HG02840 (cell line): Measurements from ENCODE around the gene CARMIL1.
"Not testable (repeated sequence)": the region's sequence is repeated elsewhere in the genome, so short reads cannot be mapped to it uniquely, and the experiment has no call there.

Source experiments
- ATAC-seq: cut with Tn5 transposase; IDR thresholded peaks from one replicate; pipeline ENCODE4 v1.9.1; 2021; ENCODE audit warnings: mild to moderate bottlenecking, moderate library complexity, moderate number of reproducible peaks; ENCODE audit not compliant: unreplicated experiment, low FRiP score

Gene CARMIL1

DNA sequence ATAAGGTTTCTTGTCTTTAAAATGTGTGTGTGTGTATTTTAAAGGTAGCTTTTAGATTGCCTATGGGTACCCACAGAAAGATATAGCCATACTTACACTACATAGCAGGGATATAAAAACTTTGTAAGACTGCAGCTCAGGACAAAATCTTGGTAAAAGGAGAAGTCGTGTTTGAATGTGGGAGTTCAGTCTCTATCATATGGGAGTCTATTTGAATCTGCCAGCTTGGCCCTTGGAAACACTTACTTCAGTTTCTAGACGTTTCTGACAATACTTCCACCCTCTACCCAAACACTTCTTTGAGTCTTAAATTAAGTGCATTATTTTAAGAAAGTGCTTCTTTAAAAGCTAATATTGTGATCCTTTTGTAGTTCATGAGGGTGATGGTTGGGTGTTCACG is 155.7 kb downstream of the CARMIL1 start:
- ATAC-seq: no peak

DNA sequence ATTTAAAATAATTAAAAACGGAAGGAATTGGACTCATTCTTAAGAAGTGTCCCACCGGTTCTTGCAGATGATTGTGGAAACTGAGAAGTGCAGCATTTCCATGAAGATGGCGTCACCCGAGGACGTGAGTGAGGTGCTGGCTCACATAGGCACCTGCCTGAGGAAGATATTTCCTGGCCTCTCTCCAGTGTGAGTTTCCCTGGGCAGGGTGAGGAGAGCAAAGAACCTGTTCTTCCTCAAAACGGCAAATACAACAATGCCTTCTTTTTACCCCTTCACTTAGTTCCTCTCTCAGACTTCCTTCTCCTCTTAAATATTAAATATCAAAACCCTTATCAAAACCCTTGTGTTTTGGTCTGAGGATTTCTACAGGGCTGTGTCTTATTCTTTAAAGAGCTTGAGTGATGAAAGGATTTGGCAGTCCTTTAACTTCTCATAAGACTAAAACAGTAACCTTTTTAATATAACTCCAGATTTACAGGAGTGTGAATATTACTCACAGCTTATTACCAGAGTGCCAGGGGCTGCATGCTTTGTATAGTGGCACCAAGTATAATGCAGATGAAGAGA is 156.3 kb downstream of the CARMIL1 start:
- no peak for ATAC-seq

DNA sequence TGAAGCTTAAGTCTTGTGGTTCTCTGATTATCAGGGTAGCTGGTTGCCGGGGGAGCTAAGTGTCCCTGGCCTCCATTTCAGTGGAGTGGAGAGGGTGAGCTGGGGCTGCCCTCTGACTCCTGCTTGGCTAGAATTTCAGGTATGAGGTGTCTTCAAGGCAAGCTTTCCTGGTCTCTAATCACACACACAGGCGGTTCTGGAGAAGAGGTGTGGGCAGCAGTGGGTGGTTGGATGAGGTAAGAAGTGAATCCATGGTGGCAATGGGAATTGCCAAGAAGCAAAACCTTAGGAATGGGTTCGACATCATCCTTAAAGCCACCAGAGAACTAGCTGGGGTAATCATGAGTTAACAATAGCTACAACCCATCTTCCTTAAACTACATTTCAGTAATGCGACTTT is 157.6 kb downstream of the CARMIL1 start:
- no peak for ATAC-seq

DNA sequence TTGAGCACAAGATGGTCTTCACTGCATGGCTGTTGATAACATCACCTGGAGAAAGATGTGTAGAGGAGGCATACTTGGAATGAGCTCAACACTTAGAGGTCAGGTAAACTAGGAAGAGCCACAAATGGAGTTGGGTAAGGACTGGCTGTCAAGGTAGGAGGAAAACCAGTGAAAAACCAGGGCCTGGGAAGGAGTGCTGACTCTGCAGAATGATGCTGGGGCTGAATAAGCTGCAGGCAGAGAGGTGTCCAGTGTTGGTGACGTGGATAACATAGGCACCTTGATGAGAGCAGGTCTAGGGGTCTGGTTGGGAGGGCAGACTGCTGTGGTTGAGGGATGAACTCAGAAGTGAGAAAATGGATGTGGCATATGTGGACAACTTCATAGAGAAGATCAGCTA is 160.2 kb downstream of the CARMIL1 start:
- ATAC-seq: no peak

DNA sequence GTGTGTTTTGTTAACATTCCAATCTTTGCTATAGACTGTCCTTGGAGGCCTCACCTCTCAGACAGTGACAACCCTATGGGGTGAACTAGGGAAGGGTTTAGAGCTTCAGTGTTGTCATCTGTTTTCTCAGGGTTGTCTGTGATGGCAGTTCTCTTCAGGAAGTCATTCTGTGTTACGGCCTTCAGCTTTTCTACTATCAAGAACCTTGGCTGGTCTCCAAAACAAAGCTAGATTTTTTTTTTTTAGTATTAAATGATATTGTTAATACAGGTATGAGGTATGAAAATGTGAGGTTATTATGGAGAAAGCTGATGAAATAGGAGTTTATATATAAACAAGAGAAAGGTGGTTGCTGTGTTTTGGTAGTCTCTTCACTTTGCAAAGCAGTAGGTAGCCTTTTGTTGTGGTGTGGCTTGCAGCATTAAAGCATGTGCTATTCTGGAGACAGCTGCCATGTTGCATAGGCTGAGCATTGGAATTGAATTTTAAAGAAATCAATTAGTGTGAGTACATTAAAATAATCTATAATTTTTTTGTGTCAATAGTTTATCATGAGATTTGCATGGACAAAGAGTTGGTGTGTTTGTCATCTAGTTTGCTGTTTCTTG is 162.6 kb downstream of the CARMIL1 start:
- ATAC-seq: no peak

DNA sequence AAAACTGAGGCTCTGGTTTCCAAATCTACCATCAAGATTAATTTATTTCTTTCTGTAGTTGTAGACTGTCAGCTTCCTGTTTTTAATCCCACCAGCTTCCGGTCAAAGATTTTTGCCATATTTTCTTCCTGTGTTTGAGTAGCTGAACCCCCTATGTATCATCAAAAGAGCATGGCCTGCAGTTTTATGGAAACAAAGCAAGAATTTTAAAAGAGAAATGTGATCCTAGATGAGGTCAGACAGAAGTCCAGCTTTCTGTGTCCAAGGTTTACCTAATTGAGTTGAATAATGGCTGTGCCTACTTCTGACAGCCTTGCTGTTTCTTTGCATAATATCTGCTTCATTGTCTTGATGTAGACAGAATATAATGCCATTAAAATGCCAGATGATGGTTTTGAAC is 163.7 kb downstream of the CARMIL1 start:
- ATAC-seq: no peak

DNA sequence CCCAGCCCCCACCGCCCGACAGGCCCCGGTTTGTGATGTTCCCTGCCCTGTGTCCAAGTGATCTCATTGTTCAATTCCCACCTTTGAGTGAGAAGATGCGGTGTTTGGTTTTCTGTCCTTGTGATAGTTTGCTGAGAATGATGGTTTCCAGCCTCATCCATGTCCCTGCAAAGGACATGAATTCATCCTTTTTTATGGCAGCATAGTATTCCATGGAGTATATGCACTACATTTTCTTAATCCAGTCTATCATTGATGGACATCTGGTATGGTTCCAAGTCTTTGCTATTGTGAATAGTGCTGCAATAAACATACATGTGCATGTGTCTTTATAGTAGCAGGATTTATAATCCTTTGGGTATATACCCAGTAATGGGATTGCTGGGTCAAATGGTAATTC is 165.3 kb downstream of the CARMIL1 start:
- ATAC-seq: not testable (repeated sequence)

DNA sequence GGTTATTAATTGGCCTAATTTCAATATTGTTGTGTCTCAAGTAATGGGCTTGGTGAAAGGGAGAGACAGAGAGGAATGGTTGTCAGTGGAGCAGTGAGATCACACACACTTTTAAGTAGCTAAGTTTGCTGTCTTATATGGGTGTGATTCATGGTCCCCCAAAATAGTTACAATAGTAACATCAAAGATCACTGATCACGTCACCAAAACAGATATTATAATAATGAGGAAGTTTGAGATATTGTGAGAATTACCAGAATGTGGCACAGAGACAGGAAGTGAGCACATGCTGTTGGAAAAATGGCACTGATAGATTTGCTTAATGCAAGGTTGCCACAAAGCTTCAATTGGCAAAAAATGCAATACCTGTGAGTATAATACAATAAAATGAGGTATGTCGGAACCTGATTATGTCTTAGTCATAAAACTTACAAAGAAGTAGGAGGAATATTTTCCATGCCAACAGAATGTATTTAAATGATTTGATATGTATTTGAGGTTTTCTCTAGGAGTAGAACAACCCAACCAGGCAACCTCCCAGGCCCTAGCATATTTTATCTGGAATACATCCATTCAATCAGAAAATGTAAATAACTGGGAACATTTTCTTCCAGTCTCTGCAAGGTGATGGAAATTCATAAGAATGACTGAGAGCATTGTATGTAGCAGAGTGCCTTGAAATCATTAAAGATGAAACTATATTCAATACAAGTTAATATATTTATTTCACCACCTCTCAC is 167.8 kb downstream of the CARMIL1 start:
- no peak for ATAC-seq

DNA sequence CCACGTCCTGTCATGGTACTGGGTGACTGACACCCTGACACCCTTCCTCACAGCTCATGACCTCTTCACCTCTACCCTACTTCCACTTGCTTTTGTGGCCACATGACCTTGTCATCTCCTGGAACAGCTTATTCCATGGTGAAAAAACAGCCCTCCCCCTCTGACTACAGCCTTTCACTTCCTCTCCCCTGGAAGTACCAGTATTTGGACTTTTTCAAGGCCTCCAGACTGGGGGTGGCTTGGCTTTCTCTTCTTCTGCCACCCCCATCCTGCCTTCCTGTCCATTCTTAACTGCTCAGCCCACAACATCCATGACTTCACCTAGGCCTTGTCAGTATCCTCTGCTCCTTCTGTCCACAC is 168.4 kb downstream of the CARMIL1 start:
- ATAC-seq: no peak

DNA sequence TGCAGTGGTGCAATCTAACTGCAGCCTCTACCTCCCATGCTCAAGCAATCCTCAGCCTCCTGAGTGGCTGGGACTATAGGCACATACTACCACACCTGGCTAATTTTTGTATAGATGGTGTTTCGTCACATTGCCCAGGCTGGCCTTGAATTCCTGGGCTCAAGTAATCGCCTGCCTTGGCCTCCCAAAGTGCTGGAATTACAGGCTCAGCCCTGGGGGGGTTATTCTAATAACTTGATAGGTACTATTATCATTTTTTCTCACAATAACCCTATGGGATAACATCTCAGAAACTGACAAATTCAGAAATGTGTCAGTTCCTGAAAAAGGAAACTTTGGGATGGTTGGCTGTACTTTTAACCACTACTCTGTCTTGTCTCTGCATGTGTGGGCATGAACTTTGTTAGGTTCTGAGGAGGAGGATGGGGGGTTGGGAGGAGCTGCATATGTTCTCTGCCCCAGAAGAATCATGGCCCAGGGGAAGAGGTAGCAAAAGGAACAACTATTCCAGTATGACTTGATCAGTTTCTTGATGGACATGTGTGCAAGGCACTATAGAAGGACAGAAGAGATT is 169.9 kb downstream of the CARMIL1 start:
- no peak for ATAC-seq

DNA sequence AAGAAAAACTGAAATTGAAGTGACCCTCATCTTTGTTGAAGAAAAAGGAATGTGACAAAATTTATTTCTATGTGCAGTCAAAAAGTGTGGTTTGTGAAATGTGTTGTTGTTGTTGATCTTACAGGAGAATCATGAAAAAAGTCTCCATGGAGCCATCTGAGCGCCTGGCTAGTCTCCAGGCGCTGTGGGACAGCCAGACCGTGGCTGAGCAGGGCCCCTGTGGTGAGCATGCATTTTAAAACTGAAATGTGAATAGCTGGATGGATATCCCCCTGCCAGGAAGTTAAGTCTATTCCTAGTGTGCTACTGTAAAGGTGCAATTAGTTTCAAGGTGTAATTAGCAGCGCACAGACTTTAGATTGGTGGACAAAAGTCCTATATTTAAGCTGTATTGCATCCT is 170.6 kb downstream of the CARMIL1 start:
- ATAC-seq: no peak

DNA sequence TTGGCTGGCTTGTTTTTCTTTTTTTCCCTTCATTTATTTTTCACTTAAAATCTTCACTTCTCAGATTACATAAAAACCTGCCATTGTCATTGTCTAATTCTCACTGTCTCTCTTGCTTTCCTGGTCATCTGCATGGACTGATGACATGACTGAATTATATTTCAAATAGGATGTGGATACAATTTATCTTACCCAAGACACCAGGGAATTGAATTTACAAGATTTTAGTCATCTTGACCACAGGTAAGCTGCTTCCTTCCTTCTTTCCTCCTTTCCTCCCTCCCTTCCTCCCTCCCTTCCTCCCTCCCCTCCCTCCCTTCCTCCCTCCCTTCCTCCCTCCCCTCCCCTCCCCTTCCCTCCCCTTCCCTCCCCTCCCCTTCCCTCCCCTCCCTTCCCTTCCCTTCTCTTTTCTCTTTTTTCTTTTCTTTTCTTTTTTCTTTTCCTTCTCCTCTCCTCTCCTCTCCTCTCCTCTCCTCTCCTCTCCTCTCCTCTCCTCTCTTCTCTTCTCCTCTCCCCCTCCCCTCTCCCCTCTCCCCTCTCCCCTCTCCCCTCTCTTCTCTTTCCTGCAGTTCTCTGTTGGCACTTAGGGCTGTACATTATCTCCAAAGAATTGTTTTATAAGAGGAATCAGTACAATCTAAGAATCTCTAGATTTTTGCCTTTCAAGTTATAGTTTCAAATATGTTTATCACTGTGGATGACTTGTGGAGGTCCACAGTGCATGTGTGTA is 171.5 kb downstream of the CARMIL1 start:
- ATAC-seq: no peak

DNA sequence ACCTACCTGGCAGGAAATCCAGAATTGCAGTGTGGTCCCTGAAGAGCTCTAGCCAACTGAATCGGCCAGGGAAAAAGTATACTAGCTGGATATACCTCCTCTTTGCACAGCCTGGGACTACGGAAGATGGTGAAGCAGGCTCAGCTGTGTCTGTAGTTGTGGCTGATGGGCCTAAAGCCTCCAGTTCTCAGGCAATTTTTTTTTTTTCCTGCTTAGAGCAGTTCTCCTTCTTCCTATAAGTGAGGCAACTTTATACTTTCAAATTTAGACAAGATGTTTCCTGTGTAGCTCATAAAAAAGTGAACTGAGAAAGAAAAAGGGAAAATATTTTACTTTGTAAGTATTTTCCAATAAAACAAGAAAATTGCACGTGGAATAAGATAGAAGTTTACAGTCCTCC is 172.9 kb downstream of the CARMIL1 start:
- no peak for ATAC-seq

DNA sequence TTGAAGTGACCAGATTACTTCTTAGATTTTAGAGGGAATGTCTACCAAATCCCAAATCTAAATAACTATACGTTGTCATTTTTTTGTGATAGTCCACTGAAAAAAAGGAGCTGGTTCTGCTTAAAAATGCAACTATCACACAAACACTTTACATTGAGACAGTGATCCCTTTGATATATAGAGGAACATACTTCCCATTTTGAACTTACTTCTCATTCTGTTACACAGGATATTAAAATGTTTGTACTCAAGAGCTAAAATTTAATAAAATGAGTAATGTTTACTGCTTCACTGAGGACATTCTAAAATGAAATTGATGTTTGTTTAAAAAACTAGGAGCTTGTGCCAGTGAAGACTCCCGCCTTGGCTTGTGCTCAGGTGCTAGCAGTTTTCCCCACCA is 174.1 kb downstream of the CARMIL1 start:
- no peak for ATAC-seq

DNA sequence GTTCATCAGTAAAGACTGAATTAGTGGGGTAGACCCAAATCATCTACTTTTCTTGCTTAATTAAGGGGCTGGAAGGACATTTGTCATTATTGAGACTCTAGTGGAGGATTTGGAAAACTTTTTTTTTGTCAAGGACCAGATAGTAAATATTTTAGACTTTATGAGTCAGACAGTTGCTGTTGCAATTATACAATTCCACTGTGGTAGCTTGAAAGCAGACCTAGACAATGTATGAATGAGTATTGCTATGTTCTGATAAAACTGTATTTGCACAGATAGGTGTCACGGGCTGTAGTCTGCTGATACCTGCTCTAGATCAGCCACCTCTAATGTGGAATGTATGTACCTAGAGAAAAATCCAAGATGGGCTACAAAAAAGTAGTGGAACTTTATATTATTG is 175.0 kb downstream of the CARMIL1 start:
- ATAC-seq: no peak

DNA sequence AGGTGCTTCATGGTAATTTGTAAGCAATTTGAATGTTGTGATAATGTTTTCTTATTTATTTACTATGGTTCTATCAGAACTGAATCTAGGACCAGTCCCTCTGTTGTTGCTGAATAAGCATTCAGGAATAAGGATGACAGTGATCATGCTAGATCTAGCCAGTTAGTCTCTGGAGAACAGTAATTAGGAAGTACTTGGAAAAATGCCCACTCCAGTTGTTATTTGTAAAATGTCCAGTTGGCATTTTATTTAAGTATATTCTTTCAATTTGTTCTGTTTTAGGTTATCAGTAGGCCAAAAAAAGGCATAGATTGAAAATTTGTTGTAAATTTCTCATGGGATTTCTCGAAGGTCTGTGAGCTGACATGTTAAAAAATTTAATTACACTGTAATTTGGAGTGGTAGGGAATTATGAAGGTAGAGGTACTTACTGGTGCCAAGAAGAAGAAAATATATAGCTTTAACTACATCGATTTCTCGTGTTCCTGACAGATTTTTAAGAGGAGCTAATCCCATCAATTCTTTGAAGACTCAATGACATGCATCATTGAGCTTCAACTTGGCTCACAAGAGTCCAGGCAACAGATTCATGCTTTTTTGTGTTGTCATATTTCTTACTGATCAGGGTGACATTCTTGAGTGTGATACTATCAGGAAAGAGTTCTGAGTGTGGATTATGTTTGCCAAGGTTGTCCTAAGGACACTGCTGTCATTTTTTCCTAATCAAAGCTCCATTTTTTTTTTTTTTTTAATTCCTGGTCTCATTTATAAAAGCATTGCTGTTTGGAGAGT is 177.3 kb downstream of the CARMIL1 start:
- no peak for ATAC-seq

DNA sequence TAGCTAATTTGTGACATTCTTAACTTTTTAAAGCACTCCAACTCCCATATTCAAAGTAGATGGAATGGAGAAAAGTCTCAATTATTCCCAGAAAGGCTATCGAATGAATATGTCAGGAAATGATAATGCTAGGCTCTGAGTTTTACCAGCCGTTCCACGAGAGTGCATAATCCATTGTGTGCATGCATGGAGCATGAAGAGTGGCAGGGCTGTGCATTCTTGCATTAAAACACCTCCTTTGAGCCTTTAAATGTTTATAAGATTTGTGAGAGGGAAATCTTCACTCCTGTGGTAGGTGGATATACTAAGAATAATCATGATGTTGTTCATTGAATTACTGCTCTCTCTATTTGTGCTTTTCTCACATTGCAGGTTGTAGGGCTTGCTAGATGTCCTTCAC is 178.3 kb downstream of the CARMIL1 start:
- ATAC-seq: no peak

DNA sequence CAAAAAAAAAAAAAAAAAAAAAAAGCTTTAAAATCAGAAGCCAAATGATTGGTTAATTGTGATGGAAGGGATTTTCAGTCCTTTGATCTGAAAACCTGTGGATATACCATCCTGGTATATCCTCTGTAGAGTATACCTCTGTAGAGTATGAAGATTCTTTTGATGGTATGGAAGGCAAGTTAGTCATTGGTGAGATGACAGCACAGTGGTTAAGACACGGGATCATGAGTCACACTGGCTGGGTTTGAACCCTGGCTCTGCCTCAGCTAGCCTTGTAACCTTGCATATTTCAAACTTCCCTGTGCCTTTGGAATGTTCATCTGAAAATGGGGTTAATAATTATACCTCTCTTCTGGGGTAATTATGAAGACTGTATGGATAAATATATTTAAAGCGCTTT is 179.3 kb downstream of the CARMIL1 start:
- ATAC-seq: no peak

DNA sequence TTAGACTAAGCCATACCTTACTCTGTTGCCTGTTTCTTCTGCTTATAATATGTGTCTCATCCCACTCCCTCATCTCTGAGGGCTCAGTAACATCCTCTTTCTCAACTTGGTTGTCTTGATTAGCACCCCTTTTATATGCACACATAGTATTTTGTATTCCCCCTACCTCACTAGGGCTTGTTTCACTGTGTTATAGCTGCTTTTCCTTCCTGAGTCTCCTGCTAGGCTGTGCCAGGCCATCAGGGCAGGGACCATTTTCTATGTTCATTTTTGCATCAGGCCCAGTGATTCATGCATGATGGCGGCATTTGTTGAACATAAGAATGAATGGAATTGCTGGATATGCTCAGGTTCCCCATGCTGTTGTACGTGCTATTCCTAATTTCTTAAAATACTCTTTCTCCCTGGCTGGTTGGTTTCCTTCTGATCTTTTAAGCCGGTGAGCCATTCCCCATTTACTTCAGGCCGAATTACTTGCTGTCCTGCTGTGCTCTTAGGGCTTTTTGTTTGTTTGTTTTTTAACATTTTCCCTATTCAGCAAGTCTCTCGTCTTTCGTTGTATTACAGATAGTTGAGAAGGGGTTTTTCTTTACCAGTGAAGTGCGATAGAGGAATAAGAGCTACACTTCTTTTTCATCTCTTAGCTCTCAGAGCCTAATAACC is 183.2 kb downstream of the CARMIL1 start:
- no peak for ATAC-seq

DNA sequence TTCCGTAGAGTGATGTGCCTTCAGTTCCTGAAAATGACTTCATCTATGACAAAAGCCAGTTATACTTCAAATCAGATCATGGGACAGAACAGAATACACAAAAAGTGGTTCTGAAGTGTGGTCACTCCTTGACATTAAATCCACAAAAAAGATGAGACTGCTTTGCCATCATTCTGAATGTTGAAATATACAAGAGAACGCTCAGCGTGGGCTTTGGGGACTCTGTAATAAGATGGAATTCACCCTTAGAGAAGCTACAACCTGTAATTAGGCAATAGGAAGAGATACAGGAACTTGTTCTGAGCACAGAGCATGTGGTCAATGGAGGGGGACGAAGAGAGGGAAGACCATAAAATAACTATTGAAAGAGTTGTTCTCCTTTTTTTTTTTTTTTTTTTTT is 184.3 kb downstream of the CARMIL1 start:
- no peak for ATAC-seq
